HFFc6 (cell line): ENCODE results near the gene NAV3. TPM values are rescaled to one million over a fixed set of nuclear protein-coding genes. Genes with fewer than 3 reads are reported as not detected.

ENCODE experiments used
- DNase-seq: peaks from one replicate; pipeline ENCODE4 v3.0.0-alpha.2; 2018
- H3K27ac Mint-ChIP-seq: 2 replicates; pipeline ENCODE4 v1.8.0; 2020; ENCODE audit warnings: mild to moderate bottlenecking, mixed read lengths
- H3K27me3 Mint-ChIP-seq: 2 replicates; pipeline ENCODE4 v1.8.0; 2021; ENCODE audit warnings: mild to moderate bottlenecking, moderate library complexity, mixed read lengths; ENCODE audit not compliant: insufficient read depth
- H3K36me3 Mint-ChIP-seq: 2 replicates; pipeline ENCODE4 v1.8.0; 2021; ENCODE audit warnings: low read depth, mixed read lengths
- H3K4me1 Mint-ChIP-seq: 2 replicates; pipeline ENCODE4 v1.8.0; 2020; ENCODE audit warnings: low read depth, mixed read lengths
- H3K4me3 Mint-ChIP-seq: 2 replicates; pipeline ENCODE4 v1.8.0; 2020; ENCODE audit warnings: mild to moderate bottlenecking, moderate library complexity, mixed read lengths
- H3K9me3 Mint-ChIP-seq: 2 replicates; pipeline ENCODE4 v1.8.0; 2020; ENCODE audit warnings: mild to moderate bottlenecking, mixed read lengths
- total RNA-seq, 6 experiments: library from RNA; stranded (reverse); fragmentation: NEBNext Ultra II Directional; extraction: Animal tissue kit (Norgen Biotek cat#: 25700); gene quantifications; 2 replicates in 1 of 6; 3 replicates in 5 of 6; pipeline ENCODE4 v1.2.3, GENCODE V29; 2021
- TF ChIP-seq, protein P1 (sequence below): fragments of 200-600 bp; sonication (generic); IDR thresholded peaks from 2 replicates; pipeline ENCODE4 v1.5.0; 2021; ENCODE audit warnings: antibody characterized with exemption, mild to moderate bottlenecking

Gene NAV3
- total RNA-seq, 6 experiments from 2014 or later = 86.7 to 142 (median 107) TPM

DNA sequence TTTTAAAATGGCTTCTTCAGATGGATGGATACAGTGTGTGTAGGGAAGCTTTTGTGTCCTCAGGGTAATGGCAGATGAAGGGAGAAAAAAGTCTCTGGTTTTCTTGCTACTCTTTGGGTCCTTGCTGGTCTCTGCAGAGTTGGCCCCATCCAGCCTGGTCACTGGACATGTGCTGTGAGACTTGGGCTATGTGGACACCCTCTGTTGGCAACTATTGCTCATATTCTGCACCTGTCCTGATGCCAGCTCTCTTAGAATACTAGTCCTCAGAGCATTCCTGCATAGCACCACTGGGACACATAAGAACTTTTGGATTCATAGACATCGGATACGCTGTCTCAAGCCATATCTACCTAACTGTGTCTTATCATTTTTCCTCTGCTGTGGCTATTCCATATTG, 20.0 kb downstream of the NAV3 start:
- Mint-ChIP-seq H3K9me3 (no peaks in the 10 kb centered on the region), H3K27ac (no peak overlapping the region)
- TF ChIP-seq, protein P1, sequence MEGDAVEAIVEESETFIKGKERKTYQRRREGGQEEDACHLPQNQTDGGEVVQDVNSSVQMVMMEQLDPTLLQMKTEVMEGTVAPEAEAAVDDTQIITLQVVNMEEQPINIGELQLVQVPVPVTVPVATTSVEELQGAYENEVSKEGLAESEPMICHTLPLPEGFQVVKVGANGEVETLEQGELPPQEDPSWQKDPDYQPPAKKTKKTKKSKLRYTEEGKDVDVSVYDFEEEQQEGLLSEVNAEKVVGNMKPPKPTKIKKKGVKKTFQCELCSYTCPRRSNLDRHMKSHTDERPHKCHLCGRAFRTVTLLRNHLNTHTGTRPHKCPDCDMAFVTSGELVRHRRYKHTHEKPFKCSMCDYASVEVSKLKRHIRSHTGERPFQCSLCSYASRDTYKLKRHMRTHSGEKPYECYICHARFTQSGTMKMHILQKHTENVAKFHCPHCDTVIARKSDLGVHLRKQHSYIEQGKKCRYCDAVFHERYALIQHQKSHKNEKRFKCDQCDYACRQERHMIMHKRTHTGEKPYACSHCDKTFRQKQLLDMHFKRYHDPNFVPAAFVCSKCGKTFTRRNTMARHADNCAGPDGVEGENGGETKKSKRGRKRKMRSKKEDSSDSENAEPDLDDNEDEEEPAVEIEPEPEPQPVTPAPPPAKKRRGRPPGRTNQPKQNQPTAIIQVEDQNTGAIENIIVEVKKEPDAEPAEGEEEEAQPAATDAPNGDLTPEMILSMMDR = no peak

DNA sequence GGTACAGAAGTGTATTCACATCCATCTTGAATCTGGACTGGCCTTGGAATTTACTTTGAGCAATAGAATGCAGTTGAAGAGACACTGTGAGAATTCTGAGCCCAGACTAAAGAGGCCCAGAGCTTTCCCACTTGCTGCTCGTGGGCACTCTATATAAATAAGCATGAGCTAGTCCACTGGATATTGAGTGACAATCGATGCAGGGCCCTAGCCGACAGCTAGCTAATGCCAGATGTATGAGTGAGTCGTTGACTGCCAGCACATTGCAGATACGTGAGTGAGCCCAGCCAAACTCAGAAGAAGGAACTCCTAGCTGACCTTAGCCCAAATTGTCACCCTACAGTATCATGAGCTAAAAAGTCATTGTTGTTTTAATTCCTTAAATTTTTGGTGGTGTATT, 24.9 kb downstream of the NAV3 start:
- Mint-ChIP-seq H3K27ac (no peak overlapping the region), H3K36me3 (no peaks in the 10 kb centered on the region), H3K9me3 (no peaks in the 10 kb centered on the region), H3K27me3 (peaks cover 8% of the 10 kb centered on the region; the same call in 1 of the 2 replicates), H3K4me1 (no peaks in the 10 kb centered on the region), H3K4me3 (no peak overlapping the region)
- no peak for DNase-seq
- TF ChIP-seq, protein P1 = no peak

More for the DNA sequence above, 20.0 kb downstream of the NAV3 start:
- DNase-seq = no peak
- Mint-ChIP-seq H3K4me3 (no peak overlapping the region), H3K27me3 (peaks cover 12% of the 10 kb centered on the region; the same call in 1 of the 2 replicates), H3K36me3 (no peaks in the 10 kb centered on the region), H3K4me1 (peaks cover 31% of the 10 kb centered on the region)

DNA sequence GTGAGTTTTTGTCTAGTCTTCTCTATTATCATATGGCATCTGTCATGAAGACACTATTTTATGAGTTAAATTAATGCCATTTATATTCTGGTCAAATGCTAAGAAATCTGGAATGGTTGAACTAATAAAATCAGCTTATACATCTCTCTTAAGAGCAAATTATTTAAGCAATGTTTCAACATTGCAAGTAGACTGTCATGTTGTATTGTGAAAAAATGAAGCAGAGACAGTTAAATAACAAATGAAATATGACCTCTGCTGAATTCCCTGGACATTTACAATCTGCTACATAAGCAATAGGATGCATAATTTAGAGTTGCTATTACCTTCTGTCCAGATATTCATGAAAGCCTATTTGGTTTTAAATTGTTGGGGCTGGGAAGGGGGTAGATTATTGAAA, 30.6 kb downstream of the NAV3 start:
- Mint-ChIP-seq H3K9me3 (no peaks in the 10 kb centered on the region), H3K36me3 (no peaks in the 10 kb centered on the region), H3K27me3 (no peaks in the 10 kb centered on the region; the same call in 1 of the 2 replicates), H3K4me3 (no peak overlapping the region), H3K27ac (no peak overlapping the region), H3K4me1 (no peaks in the 10 kb centered on the region)
- TF ChIP-seq, protein P1 = no peak
- DNase-seq = no peak

DNA sequence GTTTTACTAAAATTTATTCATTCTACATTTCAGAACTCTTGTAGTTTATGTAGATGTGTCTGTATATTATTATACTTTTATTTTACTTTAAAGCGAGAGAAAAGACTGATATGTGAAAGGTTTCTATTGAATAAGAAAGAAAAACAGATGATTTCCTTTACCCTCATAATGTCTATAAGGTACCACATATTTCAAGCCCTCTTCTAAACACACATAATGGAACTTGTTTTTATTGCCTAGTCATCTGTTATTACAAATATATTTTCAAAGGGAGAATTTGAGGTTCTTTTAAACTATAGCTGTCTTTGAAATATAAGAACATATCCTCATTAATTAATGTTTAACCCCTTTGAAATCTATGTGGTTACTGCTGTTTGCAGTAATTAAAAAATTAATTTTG, 34.5 kb downstream of the NAV3 start:
- TF ChIP-seq, protein P1 = no peak
- H3K4me1 Mint-ChIP-seq = no peaks in the 10 kb centered on the region
- H3K9me3 Mint-ChIP-seq = no peaks in the 10 kb centered on the region
- H3K36me3 Mint-ChIP-seq = no peaks in the 10 kb centered on the region
- H3K4me3 Mint-ChIP-seq = no peak overlapping the region
- H3K27ac Mint-ChIP-seq = no peak overlapping the region
- DNase-seq = no peak
- no peaks in the 10 kb centered on the region; the same call in none of the 2 replicates for H3K27me3 Mint-ChIP-seq

DNA sequence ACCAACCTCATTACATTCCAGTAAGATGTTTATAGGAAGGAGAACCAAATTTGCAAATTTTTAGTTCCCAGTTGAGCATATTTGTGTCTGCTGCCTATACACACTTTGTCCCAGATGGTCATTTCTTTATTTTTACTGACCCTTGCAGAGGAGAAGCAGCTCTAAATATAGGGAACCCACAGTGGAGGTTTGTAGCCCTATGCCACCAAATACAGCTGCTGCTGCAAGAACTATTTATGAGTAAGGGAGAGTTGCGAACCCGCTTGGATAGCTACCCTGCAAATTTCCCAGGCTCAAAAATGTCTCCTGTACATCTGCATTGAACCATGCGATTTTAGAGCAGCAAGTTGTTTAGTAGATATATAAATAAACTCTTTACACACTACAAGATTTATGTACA, 48.2 kb downstream of the NAV3 start:
- H3K27ac Mint-ChIP-seq = no peak overlapping the region
- no peak overlapping the region for H3K4me3 Mint-ChIP-seq
- TF ChIP-seq, protein P1 = no peak
- no peak for DNase-seq
- peaks cover 7% of the 10 kb centered on the region for H3K27me3 Mint-ChIP-seq
- no peaks in the 10 kb centered on the region for H3K36me3 Mint-ChIP-seq
- H3K9me3 Mint-ChIP-seq = no peaks in the 10 kb centered on the region
- no peaks in the 10 kb centered on the region for H3K4me1 Mint-ChIP-seq

DNA sequence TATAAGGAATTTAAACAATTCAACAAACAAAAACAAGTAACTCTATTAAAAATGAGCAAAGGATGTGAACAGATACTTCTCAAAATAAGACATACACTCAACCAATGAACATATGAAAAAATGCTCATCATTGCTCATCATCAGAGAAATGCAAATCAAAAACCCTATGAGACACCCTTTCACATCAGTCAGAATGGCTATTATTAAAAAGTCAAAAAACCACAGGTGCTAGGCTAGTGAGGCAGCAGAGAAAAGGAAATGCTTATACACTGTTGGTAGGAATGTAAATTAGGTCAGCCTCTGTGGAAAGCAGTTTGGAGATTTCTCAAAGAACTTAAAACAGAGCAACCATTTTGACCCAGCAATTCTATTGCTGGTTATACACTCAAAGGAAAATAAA, 52.0 kb downstream of the NAV3 start:
- Mint-ChIP-seq H3K27ac (no peak overlapping the region), H3K4me1 (no peaks in the 10 kb centered on the region), H3K27me3 (peaks cover 8% of the 10 kb centered on the region), H3K9me3 (no peaks in the 10 kb centered on the region), H3K4me3 (no peak overlapping the region), H3K36me3 (no peaks in the 10 kb centered on the region)
- TF ChIP-seq, protein P1 = no peak
- DNase-seq = no peak
